T-helper 2 cell (primary cell): ENCODE measurements around the gene RARG.

Source experiments
- DNase-seq, 5 experiments: peaks; one replicate each; pipeline versions ENCODE4 v3.0.0 to v3.0.0-alpha.2; 2012 to 2022

The RARG gene

DNA sequence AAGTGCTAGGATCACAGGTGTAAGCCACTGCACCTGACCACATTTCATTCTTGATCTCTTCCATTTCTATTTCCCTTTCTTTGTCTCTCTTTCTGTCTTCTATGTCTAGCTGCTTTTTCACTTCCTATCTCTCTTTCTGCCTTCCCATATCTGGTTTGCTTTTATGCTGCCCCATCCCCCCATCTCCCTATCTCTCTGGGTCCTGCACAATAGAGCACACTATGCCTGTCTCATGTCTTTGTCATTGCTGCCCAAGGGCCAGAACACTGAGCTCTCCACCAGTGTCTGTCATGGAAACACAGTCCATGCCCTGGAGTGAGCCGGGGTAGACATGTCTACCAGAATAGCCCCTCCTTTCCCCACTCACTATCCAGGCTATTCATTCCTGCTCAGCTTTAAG is 12.3 kb upstream of the RARG start:
- DNase-seq: no peak

DNA sequence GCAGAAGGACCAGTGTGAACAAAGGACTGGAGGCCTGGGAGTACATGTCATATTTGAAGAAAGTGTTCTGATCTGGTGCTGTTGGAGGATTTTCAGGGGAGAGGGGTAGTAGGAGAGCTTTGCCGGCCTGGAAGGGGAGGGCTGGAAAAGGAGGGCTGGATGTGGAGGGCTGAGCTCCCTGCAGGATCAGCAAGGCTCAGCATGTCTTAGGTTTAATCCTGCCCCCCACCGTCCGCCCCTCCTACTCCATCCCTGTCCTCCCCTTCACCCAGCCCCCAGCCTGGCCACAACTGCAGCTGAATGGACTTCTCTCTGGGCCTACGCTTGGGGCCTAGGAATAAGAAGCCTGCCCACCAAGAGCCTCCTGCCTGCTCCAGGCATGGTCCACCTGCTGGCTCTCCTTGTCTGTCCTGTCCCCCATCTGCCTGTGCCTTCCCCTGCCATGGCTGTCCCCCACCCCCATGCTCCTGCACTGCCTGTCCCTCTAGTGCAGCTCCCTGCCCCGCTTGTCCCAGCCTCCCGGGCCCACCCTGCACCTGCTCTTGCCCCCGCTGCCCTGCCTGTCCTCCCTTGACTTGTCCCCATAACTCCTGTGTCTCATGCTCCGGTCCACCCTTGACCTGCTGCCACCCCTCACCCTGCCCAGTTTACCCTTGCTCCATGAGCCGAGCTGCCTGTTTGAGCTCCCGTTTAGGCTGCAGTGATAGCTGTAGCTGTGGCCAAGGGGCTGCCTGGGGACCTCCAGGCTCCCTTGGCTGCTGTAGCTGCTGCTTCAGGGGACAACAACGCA is 9.8 kb upstream of the RARG start:
- DNase-seq: no peak

DNA sequence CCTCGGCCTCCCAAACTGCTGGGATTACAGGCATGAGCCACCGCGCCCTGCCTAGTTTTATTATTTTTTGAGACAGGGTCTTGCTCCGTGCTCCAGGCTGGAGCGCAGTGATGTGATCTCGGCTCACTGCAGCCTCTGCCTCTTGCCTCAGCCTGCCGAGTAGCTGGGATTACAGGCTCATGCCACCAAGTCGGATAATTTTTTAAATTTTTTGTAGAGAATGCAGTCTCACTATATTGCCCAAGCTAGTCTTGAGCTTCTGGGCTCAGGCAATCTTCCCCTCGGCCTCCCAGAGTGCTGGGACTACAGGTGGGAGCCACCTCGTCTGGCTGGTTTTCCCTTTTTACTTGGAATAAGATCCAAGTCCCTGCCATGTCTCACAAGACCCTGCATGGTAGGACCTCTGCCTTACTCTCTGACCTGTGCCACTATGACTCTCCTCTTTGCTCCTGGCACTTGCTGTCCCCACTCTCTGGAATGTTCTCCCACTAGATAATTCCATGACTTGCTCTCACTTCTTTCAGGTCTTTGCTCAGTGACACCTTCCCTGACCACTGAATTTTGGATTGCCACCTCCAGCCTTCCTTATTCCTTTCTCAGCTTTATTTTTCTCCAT is 7.7 kb upstream of the RARG start:
- DNase-seq: no peak

DNA sequence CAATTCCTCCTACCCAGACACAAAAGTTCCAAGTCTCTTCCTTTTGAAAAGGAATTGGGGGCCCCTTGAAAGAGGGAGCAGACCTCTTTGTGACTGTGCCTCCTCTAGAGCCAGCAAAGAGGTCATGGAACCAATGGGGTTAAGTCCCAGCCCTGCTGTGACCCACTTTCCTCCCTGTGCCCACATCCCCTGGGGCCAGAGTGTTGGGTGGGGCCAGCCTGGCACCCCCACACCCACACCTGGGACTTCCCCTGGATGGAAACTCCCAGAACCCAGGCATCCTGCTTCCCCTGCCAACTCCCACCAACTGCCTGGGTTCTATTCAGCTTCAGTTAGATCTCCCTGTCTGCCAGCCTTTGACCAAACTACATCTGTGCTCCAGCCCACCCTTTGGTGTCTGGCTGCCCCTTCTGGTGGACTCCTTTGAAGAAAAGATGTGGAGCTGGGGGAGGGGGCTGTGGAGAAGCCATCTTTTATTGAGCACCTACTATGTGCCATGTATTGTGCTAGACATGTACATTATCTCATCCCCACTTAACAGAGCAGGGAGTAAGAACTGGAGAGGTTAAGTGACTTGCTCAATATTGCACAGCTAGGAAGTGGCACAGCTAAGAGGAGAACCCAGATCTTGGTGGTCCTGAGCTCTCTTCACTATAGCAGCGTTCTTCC is 4.6 kb upstream of the RARG start:
- peak in 3 of 5 experiments; percentile 40 to 91 (median 41) for DNase-seq

GRCh38 chr12:53235742-53236442 is 3.9 kb upstream of the RARG start:
- no peak for DNase-seq

DNA sequence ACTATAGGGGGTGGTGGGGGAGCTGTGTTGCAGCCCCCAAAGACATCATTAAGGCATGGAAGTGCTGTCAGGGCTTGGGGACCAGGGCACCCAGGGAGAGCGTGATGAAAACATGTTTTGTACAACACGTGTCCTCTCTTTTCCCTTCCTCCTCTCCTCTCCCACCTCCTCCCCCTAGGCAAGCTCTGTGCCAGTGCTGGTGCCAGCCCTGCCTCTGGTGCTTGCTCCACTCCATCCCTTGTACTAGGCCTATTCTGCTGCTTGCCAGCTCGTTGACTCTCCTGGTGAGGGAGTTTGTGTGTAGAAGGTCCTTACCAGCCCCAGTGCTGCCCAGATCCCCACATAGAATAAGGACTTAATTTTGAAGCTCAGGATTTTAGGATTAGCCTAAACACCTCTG is 3.2 kb upstream of the RARG start:
- DNase-seq: no peak

GRCh38 chr12:53234271-53234914 is 2.4 kb upstream of the RARG start:
- no peak for DNase-seq

- no peak for DNase-seq
These were observed 1.7 kb upstream of the RARG start for GRCh38 chr12:53233671-53234121.

- DNase-seq: peak in 1 of 5 experiments; percentile 76
These were observed 845 bp upstream of the RARG start for GRCh38 chr12:53232646-53233461.

DNA sequence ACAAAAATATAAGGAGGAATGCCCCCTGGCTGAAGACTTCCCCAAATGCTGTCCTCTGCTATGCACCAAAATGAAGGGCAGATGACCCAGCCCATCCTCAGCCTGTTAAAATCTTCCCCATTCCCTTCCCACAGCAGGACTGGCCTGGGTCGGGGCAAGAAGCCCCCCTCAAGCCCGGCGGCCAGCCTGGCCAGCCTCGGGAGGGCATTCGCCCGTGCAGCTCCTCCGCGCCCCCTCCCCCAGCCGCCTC is 413 bp downstream of the RARG start:
- no peak for DNase-seq

DNA sequence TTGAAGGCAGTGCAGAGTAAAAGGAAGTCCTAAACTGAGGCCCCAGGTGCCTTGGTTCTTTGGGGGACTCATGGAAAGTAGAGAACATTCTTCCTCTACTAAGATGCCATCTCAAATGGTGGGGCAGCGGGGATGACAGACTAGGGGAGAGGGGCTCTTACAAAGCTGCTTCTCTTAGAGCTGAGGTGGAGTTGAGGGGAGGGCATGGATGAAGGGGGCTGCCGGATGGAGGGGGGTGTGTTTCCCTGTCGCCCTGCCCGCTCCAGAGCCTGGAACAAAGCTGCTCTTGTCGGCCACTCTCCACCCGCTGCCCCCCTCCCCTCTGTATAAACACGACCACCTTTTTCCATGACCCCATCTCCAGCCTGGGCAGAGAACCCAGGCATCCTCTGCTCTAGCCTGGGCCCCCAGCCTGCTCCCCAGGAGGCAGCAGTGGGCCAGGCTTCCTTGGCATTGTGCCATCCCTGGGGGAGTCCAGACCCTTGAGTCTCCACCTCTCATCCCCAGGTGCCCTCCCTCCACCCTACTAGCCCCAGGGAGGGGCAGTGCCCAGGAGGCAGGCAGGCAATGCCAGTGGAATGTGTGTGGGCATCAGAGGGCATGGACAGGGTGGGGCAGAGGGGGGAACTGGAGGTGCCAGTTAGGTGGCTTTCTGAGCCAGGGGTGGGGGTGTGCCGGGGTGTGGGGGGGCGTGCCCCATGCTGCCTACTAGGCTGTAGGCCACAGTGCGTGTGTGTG is 1.7 kb downstream of the RARG start:
- DNase-seq: no peak

GRCh38 chr12:53229454-53229853 is 2.6 kb downstream of the RARG start:
- no peak for DNase-seq

- DNase-seq: no peak
These were observed 4.2 kb downstream of the RARG start for GRCh38 chr12:53227836-53228235.

- no peak for DNase-seq
These were observed 4.7 kb downstream of the RARG start for GRCh38 chr12:53227341-53227740.

DNA sequence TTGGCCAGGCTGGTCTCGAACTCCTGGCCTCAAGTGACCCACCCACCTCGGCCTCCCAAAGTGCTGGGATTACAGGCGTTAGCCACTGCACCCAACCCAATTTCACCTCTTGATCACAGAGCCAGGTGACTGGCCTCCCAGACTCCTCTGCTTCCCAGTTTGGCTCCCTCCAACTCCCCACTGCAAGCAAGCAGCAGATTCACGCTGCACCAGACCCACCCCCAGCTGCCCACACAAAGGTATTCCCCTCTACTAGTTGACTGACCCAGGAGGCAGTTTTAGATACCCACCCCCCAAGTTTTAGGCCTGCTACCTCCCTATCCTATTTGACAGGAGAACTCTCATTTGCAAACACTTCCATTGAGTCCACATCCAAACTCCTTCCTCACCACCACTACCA is 5.2 kb downstream of the RARG start:
- DNase-seq: no peak

DNA sequence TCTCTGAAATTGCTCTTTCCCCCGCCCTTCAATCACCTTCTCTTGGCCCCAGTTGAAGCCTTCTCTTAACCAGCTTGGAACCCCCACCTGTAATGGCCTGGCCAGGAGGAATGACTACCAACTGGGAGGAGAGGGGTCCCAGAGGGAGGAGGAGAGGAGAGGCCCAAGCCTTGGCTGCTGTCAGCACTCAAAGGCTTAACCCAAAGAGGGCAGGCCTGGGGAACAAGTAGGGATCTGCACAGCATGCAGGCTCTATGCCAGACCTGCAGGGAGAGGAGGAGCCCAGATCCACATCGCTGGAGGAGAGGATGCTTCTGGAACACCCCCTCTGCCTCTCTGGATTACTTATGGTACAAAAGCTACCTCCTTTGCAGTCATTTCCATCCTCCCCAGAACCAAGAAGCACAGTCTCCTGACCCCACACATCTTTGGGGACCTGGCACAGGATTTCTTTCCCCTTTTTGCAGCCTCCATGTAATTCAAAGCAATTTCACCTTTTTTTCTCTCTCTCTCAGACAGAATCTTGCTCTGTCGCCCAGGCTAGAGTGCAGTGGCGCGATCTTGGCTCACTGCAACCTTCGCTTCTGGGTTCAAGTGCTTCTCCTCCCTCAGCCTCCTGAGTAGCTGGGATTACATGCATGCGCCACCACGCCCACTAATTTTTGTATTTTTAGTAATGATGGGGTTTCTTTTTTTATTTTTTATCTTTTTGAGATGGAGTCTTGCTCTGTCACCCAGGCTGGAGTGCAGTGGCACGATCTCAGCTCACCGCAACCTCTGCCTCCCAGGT is 6.2 kb downstream of the RARG start:
- no peak for DNase-seq

DNA sequence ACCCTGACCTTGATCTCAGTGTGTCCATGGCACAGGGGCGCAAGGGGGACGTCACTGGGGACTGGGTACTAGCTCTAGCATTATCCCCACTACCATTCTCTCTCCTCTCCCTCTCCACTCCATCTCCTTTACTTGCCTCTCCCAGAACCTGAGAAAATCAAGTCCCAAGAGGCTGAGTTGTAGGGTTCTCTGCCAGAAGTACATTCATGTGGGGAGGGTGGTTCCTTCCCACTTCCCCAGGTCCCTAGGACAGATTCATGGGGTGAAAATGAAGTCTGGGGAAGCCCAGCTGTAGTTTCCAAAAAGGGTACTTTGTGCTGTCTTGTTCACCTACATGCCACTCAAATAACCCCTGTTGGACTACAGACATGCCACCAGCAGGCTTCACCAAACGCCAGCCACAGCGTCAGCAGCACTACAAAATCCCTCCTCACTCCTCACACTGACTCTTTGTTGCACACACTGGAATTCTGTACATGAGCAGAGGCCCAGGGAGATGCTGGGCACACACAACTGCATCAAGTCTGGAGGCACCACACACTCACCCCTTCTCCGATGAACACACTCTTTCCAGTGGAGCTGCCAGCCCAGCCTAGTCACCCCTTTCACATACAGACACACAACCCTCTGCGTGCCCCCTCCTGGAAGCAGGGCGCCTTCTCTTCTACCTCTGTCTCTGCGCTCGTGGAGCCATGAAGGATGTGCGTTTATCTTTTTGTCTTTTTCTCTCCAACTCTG is 6.9 kb downstream of the RARG start:
- DNase-seq: no peak

GRCh38 chr12:53224061-53224896 is 7.7 kb downstream of the RARG start:
- no peak for DNase-seq
